ENCODE results near the gene ZBTB16.

DNA sequence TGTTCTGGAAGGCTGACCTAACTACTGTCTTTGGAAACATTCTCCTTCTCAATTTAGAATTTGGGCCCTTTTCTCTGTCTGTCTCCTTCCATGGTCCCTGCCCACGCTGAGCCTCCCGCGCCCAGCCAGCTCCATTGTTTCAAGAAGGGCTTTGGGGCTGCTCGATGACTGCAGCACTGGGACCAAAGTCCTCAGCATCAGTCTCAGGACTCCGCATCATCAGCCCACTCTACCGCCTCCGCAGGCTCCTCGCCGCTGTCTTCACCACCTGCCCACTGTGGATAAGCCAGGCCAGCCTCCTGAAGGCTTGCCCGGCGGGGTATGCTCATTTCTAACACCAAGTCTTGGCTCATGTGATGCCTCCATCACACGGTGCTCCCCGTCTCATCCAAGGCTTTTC lies 81.3 kb downstream of the ZBTB16 start:
- TF ChIP-seq, protein P1, sequence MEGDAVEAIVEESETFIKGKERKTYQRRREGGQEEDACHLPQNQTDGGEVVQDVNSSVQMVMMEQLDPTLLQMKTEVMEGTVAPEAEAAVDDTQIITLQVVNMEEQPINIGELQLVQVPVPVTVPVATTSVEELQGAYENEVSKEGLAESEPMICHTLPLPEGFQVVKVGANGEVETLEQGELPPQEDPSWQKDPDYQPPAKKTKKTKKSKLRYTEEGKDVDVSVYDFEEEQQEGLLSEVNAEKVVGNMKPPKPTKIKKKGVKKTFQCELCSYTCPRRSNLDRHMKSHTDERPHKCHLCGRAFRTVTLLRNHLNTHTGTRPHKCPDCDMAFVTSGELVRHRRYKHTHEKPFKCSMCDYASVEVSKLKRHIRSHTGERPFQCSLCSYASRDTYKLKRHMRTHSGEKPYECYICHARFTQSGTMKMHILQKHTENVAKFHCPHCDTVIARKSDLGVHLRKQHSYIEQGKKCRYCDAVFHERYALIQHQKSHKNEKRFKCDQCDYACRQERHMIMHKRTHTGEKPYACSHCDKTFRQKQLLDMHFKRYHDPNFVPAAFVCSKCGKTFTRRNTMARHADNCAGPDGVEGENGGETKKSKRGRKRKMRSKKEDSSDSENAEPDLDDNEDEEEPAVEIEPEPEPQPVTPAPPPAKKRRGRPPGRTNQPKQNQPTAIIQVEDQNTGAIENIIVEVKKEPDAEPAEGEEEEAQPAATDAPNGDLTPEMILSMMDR (IDR thresholded peaks at IDR 0.05 in 8 of 11, conservative IDR thresholded peaks at IDR 0.05 in 3 of 11), result no peak
- no peak for TF ChIP-seq POLR2A (IDR thresholded peaks at IDR 0.05)
- TF ChIP-seq POLR2AphosphoS5 (IDR thresholded peaks at IDR 0.05), result peak in 1 of 3 donors; percentile 25

Data from spleen (tissue), 7 donors.